NCI-H146 treated with DMSO at 0.1 percent for 48 hours (cell line): ENCODE data around the gene DHRS7B.

Experiments
- DNase-seq: peaks from one replicate; lab custom pipeline; 2025; ENCODE audit not compliant: unreplicated experiment; lab: John Stamatoyannopoulos, UW

Gene DHRS7B

DNA sequence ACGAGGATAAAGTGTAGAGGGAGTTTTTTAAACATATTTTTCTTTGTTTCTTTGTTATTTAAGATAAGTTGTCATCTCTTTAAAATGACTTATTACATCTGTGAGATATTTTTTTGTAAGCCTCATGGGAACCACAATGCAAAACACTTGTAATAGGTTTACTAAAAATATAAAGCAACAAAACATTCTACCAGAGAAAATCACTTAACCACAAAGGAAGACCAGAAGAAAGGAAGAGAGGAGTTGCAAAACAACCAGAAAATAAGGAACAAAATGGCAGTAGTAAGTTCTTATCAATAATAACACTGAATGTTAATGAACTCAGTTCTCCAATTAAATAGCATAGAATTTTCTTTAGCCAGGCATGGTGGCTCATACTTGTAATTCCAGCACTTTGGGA is 22.9 kb downstream of the DHRS7B start:
- no peak for DNase-seq

DNA sequence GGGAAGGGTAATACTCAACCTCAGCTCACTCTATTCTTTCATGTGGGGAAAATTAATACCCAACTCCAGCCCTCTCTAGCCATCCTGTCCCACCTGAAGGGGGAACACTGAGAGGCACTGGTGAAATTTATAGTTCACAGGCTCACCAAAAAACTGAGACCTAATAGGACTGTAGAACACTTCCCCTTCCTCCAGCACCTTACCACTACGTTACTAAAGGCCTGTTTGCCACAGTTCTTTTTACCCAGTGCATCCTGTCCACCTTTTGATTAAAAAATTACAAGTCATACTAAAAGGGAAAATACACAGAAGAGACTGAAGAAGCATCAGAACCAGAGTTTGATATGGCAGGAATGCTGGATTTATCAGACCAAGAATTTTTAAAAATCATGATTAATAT is 26.0 kb downstream of the DHRS7B start:
- DNase-seq = no peak

DNA sequence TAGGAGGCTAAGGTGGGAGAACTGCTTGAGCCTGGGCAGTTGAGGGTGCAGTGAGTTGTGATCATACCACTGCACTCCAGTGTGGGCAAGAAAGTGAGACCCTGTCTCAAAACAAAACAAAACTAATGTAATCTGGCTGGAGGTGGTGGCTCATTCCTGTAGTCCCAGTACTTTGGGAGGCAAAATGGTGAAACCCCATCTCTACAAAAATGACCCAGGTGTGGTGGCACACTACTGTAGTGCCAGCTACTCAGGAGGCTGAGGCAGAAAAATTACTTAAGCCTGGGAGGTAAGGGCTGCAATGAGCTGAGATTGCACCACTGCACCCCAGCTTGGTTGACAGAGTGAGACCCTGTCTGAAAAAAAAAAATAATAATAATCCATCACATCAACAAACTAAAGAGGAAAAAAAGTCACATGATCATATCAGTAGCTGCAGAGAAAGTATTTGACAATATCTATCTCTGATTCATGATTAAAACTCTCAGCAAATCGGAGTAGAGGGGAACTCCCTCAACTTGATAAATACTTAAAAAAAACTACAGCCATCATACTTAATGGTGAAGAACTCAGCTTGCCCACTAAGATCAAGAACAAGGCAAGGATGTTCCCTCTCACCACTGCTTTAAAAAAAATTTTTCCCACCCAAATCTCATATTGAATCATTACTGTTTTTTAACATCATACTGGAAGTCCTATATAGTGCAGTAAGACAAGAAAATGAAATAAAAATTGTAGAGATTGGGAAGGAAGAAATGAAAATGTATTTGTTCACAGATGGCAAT is 31.0 kb downstream of the DHRS7B start:
- DNase-seq = no peak

DNA sequence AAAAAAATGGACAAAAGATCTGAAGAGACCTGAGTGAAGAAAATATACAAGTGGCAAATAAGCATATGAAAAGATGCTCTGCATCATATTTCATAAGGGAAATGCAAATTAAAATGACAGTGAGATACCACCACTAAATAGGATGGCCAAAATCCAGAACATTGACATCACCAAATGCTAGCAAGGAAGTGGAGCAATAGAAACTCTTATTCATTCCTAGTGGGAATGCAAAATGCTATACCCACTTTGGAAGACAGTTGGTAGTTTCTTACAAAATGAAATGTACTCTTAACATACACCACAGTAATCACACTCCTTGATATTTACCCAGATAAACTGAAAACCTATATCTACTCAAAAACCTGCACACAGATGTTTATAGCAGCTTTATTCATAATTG is 33.6 kb downstream of the DHRS7B start:
- DNase-seq = no peak

DNA sequence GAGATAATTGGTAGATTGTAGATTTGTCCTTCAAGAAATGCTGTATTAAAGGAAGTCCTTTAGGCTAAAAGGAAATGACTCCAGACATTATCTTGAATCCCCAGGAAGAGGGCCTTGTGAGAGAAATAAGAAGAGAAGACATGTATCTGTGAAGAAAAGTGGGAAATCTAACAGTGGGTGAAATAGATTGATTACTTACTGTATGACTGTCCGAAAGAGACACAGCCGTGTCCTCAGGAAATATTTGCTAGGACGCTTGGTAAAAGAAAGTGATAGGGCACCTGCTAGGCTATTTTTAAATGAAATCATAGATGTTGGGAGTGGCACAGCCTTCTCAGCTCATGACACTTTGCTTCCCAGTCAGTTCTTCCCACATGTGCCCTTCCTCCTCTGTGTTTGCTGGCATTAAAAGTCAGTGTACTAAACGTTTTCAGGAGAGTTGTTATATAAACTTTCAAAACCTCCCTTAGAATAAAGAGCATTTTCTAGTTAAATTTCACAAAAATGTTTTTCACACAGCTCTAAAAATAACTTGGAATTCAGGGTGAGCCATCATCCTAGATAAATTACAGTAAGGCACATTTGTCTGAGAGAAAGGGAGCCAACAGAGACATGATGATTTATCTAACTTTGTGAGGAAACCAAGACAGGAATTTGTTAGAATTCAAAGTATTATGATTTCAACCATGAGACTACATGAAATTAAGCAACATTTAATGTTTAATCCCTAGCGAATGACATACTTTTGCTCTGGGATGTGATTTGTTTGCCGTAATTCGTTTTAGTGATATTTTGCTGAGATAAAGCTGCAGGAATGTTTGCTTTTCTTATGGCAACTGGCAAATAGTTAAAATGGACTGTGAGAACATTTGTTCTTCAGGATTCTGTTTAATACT is 35.0 kb downstream of the DHRS7B start:
- DNase-seq = no peak

DNA sequence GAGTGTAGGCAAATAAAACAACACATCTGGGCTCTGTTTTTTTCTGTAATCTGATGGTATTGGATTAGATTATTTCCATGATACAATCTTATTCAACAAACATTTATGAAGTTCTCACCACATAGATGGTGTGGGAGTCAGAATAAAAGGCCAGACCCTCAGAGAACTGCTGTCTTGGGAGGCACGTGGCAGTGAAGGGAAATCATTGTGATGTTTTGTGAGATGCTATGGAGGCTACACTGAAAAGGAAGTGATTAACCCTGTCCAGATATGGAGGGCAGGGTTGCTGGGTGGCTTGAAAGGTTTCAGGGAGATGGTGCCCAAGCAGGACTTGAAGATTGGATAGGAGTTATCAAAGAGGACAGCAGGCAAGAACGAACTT is 35.6 kb downstream of the DHRS7B start:
- no peak for DNase-seq

DNA sequence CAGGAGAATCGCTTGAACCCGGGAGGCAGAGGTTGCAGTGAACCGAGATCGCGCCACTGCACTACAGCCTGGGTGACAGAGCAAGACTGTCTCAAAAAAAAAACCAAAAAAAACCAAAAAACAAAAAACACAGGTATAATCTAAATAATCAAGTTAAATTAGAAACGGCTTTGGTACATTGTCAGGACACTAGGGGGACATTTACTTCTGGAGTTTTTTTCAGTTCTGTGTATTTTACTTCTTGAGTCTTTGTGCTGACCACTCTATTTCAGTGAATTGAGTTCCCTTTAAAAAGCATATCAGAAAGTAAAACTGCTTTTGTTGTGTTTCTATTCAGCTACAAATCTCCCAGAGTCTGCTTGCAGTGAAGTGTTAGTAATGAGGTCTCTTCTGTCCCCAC is 36.3 kb downstream of the DHRS7B start:
- no peak for DNase-seq

DNA sequence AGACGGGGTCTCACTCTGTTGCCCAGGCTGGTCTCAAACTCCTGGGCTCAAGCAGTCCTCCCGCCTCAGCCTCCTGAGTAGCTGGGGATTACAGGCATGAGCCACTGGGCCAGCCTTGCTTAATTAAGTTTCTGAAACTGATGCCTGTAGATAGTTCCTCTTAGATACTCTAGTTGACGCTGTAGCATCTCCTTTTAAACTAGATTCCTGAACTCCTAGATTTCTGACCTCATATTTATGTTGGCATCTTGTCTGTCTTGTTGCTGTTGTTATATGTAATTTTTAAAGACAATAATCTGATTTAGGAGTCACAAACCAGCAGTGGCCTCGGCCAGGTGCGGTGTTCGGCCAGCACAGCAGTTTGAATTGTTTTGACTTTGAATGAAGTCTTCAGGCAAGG is 37.5 kb downstream of the DHRS7B start:
- no peak for DNase-seq

DNA sequence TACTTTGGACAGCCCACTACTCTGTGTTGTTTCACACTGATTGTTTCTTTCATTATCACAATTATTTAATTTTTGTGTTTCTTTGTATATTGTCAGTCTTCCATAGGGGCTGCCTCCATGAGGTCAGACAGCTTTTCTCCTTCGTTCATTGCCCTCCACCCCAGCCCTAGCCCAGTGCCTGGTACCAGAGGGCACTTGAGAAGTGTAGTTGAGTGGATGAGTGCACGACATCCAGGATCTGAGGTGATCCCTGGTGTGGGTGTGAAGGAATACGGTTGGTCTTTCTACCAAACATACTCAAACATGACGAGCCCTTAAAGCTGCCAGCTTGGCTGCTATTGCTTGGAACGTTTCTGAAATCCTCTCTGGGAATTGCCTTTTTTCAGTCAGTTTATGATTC is 37.9 kb downstream of the DHRS7B start:
- no peak for DNase-seq

DNA sequence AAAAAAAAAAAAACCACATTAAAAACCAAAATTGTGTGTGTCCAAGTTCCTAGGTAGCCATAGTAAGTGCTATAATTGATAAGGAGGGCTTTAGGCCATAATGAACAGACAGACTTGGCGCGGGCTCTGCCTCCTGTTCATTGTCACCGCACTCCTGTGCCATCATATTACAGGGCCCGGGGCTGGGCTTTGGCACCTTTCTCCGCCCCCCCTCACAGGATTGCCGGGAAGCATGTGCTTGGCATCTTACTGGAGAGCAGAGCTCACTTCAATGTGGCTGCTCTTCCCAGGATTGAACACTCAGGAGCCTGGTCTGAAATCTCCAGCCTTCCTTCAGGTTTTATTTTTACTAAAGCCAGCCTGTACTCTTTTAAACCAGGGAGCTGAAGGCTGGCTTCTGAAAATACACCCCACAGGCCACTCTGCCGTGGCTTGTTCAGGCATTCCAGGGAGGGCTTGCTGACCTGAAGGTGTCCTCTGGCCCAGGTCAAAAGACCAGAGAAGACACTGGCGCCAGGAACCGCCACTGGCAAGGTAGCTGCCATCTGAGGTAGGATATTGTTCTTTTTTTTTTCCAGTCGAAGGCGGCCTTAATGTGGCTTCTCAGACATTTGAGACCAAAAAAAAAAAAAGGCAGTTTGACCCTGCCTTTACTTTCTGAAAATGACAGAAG is 39.3 kb downstream of the DHRS7B start:
- no peak for DNase-seq

DNA sequence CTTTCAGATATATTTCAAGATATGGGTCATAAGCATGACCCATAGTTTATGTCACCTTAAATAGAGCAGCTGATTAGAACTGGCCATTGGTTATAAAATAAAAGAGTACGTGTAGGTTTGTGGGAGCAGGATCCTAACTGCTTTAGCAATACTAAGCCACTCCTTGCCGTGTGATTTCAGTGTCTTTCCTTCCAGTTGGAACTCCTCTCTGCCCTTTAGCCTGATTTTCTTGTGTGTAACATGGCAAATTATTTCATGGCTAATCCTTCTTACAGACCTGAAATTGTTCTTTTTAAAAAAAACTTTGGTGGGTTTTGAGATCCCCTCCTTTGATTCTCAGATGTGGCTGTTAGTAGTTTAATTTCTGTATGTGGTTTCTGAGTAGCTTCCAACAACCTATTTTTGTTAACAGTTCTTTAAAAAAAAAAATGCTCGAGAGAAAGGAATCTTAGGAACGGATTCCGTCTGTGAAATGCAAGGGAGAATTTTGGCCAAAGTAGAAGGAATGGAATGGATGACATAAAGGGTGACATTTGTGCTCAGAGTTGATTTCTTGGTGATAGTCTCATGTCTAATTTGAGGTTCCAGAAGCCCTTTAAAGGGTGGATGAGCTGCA is 39.9 kb downstream of the DHRS7B start:
- no peak for DNase-seq

DNA sequence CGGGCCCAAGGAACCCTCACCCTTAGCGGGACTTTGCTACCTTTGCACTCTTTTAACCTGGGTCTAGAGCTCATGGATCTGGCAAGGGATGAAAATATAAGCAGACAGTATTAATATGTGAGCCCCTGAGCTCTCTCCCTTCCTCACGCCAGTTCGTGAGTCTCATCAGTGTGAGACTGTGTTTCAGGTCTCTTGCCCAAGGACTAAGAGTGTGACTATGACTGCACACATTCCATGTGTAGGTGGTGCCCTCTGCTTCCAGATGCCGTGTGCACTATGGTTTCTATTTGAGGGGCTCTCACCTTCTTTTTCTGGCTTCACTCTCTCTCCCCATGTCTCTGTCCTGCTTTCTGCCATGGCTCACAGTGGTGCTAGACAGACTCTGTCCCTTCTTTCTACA is 40.5 kb downstream of the DHRS7B start:
- DNase-seq = no peak

DNA sequence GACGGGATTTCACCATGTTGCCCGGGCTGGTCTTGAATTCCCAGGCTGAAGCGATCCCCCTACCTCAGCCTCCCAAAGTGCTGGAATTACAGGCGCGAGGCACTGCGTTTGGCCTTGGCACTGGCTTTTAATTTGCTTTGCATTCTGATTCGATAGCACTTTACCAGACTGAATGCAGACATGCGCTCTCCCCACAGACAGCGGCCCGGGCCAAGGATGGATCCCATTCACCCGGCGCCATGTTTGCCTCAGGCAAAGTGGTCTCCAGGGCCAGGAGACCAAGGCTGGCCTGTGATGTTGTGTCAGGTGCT is 41.7 kb downstream of the DHRS7B start:
- no peak for DNase-seq

DNA sequence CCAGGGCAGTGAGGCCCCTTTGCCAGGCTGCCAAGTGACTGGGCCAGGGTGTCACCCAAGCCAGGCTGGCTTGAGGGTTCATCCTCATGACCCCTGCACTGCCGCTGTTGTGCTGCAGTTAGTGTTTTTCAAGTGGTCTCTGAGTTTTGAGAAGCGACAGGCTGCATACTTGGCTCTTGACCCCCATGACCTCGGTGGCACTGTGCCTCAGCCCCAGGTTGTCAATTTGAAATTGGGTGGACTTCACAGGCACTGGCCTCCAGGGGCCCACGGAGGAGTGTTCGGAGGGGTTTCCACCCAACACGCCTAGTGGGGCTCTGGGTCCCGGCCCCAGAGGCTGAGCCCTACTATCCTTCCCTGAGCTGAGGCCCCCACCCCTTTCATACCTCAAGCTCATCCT is 42.7 kb downstream of the DHRS7B start:
- DNase-seq = no peak

DNA sequence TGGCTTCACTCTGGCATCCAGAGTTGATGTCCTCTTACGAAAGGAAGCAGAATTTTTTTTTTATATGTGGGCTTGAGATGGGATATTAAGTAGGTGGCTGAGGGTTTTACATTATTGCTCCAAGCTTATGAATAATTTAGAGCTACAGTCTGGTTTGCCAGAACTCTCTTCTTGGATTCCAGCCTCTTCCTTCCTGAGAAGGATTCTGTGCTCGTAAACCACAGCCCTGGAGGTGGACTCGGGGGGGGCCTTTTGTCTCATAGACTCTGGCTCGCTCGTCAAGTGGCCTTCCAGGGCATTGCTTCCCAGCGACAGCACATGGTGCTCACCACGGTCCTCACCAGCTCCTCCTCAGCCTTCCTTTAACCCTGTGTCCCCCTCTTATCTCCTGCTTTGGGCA is 44.0 kb downstream of the DHRS7B start:
- DNase-seq = no peak

DNA sequence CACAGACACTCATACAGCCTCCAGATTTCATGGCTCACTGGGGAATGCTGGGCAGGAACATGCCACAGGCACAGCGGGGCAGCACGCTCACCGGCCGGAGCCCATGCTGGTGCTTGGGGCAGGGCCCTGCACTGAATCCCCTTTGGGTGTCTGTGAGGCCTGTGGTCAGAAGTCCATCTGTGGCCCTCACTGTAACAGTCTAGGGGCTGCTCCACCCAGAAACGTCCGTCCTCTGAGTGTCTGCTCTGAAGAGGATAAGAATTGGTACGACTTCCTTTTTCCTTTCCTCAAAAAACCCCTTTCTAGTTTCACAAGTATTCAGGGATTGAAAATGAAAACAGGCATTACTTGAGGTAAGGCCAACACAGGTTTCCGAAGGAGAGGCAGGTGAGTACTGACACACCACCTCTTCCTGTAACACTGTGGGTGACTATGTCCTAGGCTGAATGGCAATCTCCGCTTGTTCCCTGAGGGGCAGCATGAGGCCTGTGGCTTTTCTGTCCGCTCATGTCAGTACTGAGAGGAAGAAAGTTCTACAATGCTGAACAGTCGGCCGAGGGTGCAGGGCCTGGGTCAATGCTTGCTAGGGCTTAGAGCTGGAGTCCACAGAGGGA is 44.7 kb downstream of the DHRS7B start:
- no peak for DNase-seq

DNA sequence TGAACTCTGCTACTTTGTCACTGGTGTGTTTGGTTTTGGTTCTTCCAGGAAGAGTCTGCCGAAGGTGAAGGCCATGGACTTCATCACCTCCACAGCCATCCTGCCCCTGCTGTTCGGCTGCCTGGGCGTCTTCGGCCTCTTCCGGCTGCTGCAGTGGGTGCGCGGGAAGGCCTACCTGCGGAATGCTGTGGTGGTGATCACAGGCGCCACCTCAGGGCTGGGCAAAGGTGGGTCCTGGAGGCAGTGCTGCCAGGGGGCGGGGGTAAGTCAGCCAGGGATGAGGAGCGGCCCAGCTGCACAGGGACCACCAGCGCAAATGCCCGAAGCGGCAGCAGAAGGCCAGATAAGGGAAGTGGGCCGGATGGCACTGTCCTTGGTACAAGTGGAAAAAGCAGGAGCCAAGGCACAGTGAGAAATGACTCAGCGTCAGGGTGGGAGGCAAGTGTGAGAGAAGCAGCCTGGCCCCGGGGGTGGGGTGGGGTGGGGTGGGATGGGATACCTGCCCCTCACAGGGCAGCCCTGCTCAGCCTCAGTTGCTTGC is 45.3 kb downstream of the DHRS7B start:
- DNase-seq = no peak

DNA sequence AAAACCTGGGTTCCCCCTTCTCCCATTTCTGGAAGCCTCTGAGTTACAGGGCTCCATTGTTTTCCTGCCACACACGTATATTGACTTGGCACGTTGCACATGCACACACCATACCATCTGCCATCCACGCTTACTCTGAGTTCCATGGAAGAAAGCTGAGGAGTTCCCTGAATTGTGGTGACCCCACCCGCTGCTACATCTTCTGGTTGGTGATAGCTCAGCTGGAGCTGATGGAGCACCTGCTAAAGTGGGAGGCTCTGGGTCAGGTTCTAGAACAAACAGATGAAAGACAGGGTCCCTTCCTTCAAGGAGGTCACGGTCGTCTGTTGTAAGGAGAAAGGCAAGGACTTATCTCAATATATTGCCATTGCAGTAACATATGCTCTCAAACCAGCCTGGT is 46.1 kb downstream of the DHRS7B start:
- DNase-seq = no peak

DNA sequence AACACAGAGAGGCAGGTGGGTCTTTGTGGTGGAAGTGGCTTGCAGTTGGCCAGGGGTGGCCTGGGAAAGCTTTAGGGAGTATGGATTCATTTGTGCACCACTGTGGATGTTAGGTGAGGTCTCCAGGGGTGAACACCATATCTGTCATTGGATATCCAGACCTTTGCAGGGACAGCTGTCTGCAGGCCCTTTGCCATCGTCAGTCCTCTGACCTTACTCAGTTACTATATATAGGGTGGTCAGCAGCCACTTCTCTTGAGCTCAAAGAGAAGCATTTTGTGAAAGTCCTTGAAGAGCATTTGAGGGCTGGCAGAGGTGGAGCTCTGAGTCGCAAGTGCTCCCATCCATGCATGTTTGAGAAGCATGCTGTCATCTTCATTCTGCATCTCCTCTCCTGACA is 46.8 kb downstream of the DHRS7B start:
- DNase-seq = no peak

DNA sequence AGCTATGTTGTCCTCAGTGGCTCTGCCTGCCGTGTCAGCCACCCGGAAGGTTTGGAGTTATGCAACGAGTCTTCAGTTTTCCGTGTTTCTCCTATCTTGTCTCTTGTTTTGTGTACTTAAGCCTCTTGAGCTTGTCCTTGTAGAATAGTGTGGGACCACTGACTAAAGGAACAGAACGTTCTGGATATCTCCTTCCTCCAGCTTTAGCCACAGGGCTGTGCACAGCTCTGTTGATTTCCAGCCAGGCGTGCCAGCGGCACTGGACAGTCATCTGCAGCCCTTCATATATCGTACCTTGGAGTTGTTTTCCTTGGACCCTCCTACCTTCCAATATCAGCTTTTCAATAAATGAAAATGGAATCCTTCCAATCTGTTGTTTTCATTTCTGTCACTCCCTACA is 47.4 kb downstream of the DHRS7B start:
- no peak for DNase-seq

DNA sequence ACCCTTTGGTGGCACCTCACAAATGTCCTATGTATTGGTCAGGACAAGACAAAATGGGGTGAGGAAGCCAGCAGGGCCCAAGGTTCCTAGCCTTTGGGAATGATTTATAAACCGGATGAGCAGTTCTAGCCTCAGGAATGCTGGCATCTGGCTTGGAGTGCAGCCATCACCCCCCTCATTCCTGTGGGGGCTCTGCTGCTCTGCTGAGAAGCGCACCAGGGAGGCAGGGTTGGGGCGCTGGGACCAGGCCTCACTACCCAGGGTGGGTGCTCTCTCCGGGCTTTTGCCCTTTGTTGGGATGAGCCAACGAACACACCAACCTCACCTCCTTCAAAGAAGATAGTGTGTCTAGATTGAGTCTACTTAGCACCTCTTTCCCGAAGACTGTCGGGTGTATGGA is 47.9 kb downstream of the DHRS7B start:
- no peak for DNase-seq
